ENCODE results near the gene HSD17B8. TPM values are rescaled to one million over a fixed set of nuclear protein-coding genes. Genes with fewer than 3 reads are reported as not detected.

HSD17B8 gene
- total RNA-seq, 1 experiment from 2014 or later = 22.0 TPM

DNA sequence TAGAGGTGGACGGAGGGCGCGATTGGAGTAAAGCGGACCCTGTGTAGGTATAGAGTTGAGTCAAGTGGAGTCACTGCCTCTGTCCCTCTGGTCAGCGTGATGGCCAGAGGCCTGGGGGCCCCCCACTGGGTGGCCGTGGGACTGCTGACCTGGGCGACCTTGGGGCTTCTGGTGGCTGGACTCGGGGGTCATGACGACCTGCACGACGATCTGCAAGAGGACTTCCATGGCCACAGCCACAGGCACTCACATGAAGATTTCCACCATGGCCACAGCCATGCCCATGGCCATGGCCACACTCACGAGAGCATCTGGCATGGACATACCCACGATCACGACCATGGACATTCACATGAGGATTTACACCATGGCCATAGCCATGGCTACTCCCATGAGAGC, 3.3 kb upstream of the HSD17B8 start:
- DNase-seq (ENCODE audit: low read depth, low spot score) (no peak), ATAC-seq (no peak)
- peaks cover 70% of the 10 kb centered on the region for H3K79me2 ChIP-seq (ENCODE audit: insufficient read depth, low read length)
- peak overlapping the region; percentile 80 for H3K9ac ChIP-seq (ENCODE audit: low read length)
- POLR2A ChIA-PET = no interaction called here
- H3K9me2 ChIP-seq (ENCODE audit: insufficient read depth) = no peaks in the 10 kb centered on the region
- intact Hi-C loops (cut with micrococcal nuclease) = loop anchor here (10.0 kb wide), 1 partner anchor 214 kb away; the partner anchor contains the start of genes CUTA and PHF1
- H3K4me1 ChIP-seq (ENCODE audit: control insufficient read depth in 1 of 2, insufficient read depth in 2 of 2, low read length in 2 of 2) = peaks cover 42 to 66% of the 10 kb centered on the region in 2 experiments
- H3K4me3 ChIP-seq (replicated peaks in 1 of 2; ENCODE audit: low read depth in 1 of 2, low read length in 2 of 2) = peak overlapping the region; percentile 63 to 69
- no peaks in the 10 kb centered on the region for H3K27me3 ChIP-seq (ENCODE audit: insufficient read depth, low read length)
- peak overlapping the region; percentile 96 for H3K4me2 ChIP-seq (ENCODE audit: low read length)
- H3K36me3 ChIP-seq (ENCODE audit: control insufficient read depth in 1 of 2, insufficient read depth in 2 of 2, low read length in 2 of 2) = peaks cover 22 to 36% of the 10 kb centered on the region in 2 experiments; a peak in 3 of 4 replicates
- CTCF ChIA-PET = no interaction called here
- no peaks in the 10 kb centered on the region for H3K9me3 ChIP-seq (ENCODE audit: control insufficient read depth in 1 of 2, insufficient read depth in 1 of 2, low read depth in 1 of 2, low read length in 2 of 2)
- TF ChIP-seq SP1 (IDR thresholded peaks at IDR 0.05; ENCODE audit: low read depth) (no peak), ELF1 (IDR thresholded peaks at IDR 0.05; ENCODE audit: borderline replicate concordance, low read depth) (no peak), TCF7L2 (IDR thresholded peaks at IDR 0.05; ENCODE audit: borderline replicate concordance, extremely low read depth, insufficient read depth, insufficient read length) (no peak), CBX3 (IDR thresholded peaks at IDR 0.05; ENCODE audit: low read depth) (no peak), POLR2AphosphoS5 (IDR thresholded peaks at IDR 0.05; ENCODE audit: low read depth, low read length) (no peak), FOSL1 (IDR thresholded peaks at IDR 0.05; ENCODE audit: low read depth) (no peak), SIN3A (IDR thresholded peaks at IDR 0.05; ENCODE audit: low read depth) (no peak), POLR2A (IDR thresholded peaks at IDR 0.05; ENCODE audit: borderline replicate concordance, extremely low read depth, insufficient read depth, insufficient read length) (no peak), EZH2 (IDR thresholded peaks at IDR 0.05) (no peak), ZFX (IDR thresholded peaks at IDR 0.05) (no peak), EGR1 (IDR thresholded peaks at IDR 0.05; ENCODE audit: low read depth) (no peak)
- TF ChIP-seq, protein P1, sequence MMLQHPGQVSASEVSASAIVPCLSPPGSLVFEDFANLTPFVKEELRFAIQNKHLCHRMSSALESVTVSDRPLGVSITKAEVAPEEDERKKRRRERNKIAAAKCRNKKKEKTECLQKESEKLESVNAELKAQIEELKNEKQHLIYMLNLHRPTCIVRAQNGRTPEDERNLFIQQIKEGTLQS (IDR thresholded peaks at IDR 0.05) = no peak
- TF ChIP-seq, protein P2, sequence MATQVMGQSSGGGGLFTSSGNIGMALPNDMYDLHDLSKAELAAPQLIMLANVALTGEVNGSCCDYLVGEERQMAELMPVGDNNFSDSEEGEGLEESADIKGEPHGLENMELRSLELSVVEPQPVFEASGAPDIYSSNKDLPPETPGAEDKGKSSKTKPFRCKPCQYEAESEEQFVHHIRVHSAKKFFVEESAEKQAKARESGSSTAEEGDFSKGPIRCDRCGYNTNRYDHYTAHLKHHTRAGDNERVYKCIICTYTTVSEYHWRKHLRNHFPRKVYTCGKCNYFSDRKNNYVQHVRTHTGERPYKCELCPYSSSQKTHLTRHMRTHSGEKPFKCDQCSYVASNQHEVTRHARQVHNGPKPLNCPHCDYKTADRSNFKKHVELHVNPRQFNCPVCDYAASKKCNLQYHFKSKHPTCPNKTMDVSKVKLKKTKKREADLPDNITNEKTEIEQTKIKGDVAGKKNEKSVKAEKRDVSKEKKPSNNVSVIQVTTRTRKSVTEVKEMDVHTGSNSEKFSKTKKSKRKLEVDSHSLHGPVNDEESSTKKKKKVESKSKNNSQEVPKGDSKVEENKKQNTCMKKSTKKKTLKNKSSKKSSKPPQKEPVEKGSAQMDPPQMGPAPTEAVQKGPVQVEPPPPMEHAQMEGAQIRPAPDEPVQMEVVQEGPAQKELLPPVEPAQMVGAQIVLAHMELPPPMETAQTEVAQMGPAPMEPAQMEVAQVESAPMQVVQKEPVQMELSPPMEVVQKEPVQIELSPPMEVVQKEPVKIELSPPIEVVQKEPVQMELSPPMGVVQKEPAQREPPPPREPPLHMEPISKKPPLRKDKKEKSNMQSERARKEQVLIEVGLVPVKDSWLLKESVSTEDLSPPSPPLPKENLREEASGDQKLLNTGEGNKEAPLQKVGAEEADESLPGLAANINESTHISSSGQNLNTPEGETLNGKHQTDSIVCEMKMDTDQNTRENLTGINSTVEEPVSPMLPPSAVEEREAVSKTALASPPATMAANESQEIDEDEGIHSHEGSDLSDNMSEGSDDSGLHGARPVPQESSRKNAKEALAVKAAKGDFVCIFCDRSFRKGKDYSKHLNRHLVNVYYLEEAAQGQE (IDR thresholded peaks at IDR 0.05; ENCODE audit: low read depth) = no peak
- TF ChIP-seq, protein P3, sequence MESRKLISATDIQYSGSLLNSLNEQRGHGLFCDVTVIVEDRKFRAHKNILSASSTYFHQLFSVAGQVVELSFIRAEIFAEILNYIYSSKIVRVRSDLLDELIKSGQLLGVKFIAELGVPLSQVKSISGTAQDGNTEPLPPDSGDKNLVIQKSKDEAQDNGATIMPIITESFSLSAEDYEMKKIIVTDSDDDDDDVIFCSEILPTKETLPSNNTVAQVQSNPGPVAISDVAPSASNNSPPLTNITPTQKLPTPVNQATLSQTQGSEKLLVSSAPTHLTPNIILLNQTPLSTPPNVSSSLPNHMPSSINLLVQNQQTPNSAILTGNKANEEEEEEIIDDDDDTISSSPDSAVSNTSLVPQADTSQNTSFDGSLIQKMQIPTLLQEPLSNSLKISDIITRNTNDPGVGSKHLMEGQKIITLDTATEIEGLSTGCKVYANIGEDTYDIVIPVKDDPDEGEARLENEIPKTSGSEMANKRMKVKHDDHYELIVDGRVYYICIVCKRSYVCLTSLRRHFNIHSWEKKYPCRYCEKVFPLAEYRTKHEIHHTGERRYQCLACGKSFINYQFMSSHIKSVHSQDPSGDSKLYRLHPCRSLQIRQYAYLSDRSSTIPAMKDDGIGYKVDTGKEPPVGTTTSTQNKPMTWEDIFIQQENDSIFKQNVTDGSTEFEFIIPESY (IDR thresholded peaks at IDR 0.05; ENCODE audit: extremely low read depth, insufficient replicate concordance, low read length) = no peak
- TF ChIP-seq, protein P4, sequence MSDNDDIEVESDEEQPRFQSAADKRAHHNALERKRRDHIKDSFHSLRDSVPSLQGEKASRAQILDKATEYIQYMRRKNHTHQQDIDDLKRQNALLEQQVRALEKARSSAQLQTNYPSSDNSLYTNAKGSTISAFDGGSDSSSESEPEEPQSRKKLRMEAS (IDR thresholded peaks at IDR 0.05) = no peak
- BruUV-seq (replicated peaks) = TSS peak; percentile 76
- H4K20me1 ChIP-seq (ENCODE audit: insufficient read depth) = no peaks in the 10 kb centered on the region
- peak overlapping the region; percentile 94 for H3K27ac ChIP-seq (ENCODE audit: low read depth, low read length)
- RAD21 ChIA-PET (ENCODE audit: low non-redundant PET in 1 of 2, low total read pairs in 2 of 2, uncharacterized antibody in 2 of 2, unreplicated experiment in 2 of 2) = no interaction called here
- H2AFZ ChIP-seq (ENCODE audit: low read depth, low read length, poor library complexity, severe bottlenecking) = no peak overlapping the region

Data from HCT116 (cell line).